Upper lobe of left lung (tissue), 4 donors: ENCODE results near the gene CALM3.
A peak's percentile ranks its signal among the peaks of the same experiment; 100 is the strongest.

Experiments used
- EP300 ChIP-seq, 4 donors: sonication (generic); formaldehyde crosslinking; IDR thresholded peaks; one replicate each; pipeline ENCODE4 v1.5.1; 2017; ENCODE audit warnings: antibody characterized with exemption in 4 of 4, control low read depth in 2 of 4
- POLR2A ChIP-seq, 4 donors: fragments of 450-650 bp; IDR thresholded peaks; one replicate each; pipeline ENCODE4 v1.5.1; 2016 to 2017; ENCODE audit warnings: antibody characterized with exemption in 4 of 4, mild to moderate bottlenecking in 2 of 4
- POLR2AphosphoS5 ChIP-seq, 2 donors: sonication (generic); formaldehyde crosslinking; IDR thresholded peaks; one replicate each; pipeline ENCODE4 v1.5.1; 2017; ENCODE audit warnings: antibody characterized with exemption in 2 of 2
- TF ChIP-seq, protein P1 (sequence below), 6 experiments: fragments of 450-650 bp in 4 of 6; fragments of 200-600 bp in 2 of 6; sonication (generic) in 2 of 6; IDR thresholded peaks; one replicate each; pipeline ENCODE4 v1.5.1; 2016 to 2019; ENCODE audit warnings: antibody characterized with exemption in 6 of 6

DNA sequence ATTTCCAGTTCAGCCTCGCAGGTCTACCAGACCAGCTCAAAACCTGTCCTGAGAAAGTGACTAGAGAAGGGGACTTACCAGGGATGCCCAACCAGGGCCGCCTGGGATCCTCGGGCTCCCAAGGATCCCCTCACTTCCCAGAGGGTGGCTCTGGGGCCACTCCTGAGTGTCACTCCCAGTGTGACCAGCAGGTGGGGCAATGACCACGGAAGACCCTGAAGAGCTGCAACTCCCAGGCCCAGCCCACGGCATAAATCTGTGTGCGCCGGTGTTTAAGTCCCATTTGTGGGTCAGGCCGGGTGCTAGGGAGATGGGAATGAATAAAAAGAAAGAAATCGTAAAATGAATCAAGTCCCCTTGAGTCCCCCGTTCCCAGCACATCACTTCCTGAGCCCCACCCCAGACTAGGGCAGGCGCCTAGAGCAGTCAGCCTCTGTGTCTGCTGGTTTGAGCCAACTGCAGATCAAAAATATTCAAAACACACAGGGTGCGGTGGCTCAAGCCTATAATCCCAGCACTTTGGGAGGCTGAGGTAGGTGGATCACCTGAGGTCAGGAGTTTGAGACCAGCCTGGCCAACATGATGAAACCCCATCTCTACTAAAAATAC lies 13.1 kb downstream of the CALM3 start:
- TF ChIP-seq, protein P1, sequence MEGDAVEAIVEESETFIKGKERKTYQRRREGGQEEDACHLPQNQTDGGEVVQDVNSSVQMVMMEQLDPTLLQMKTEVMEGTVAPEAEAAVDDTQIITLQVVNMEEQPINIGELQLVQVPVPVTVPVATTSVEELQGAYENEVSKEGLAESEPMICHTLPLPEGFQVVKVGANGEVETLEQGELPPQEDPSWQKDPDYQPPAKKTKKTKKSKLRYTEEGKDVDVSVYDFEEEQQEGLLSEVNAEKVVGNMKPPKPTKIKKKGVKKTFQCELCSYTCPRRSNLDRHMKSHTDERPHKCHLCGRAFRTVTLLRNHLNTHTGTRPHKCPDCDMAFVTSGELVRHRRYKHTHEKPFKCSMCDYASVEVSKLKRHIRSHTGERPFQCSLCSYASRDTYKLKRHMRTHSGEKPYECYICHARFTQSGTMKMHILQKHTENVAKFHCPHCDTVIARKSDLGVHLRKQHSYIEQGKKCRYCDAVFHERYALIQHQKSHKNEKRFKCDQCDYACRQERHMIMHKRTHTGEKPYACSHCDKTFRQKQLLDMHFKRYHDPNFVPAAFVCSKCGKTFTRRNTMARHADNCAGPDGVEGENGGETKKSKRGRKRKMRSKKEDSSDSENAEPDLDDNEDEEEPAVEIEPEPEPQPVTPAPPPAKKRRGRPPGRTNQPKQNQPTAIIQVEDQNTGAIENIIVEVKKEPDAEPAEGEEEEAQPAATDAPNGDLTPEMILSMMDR (IDR thresholded peaks at IDR 0.05), result peak; percentile 81 to 94 (median 88)
- TF ChIP-seq POLR2AphosphoS5 (IDR thresholded peaks at IDR 0.05), result no peak
- no peak for TF ChIP-seq EP300 (IDR thresholded peaks at IDR 0.05)
- no peak for TF ChIP-seq POLR2A (IDR thresholded peaks at IDR 0.05)
